Breast epithelium (tissue), 3 donors: ENCODE data around the gene CHRNE.

Experiments
- CTCF ChIP-seq, 3 donors: fragments of 450-650 bp; IDR thresholded peaks; one replicate each; pipeline ENCODE4 v1.5.1; 2016 to 2017; ENCODE audit warnings: antibody characterized with exemption in 3 of 3, mild to moderate bottlenecking in 3 of 3, moderate library complexity in 3 of 3
- POLR2A ChIP-seq: fragments of 450-650 bp; IDR thresholded peaks from one replicate; pipeline ENCODE4 v1.6.1; 2016; ENCODE audit warnings: antibody characterized with exemption, mild to moderate bottlenecking, moderate library complexity

DNA sequence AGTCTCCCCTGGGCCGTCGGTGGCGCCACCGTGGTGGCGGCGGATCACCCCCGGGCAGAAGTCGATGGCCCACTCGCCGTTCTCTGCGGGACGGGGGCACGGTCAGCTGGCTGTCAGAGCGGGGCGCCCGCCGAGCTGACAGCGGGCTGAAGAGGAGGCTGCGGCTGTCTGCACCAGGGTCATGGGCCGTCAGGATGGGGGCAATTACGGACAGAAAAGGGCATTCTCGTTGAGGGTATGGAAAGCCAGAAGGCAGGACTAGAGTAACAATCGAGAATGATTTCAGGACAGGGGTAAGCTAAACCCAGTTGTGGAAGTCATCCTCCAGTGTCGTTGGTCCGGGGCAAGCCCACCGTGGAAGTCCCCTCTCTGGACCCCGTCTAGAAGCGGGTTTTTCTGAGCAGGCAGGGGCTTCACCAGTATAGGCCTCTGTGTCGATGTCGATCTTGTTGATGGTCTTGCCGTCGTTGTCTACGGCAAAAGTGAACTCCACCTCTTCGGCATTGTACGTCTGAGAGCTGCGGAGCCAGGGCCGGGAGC is 1.7 kb downstream of the CHRNE start:
- no peak for TF ChIP-seq CTCF (IDR thresholded peaks at IDR 0.05)
- no peak for TF ChIP-seq POLR2A
